Stimulated activated CD8-positive, alpha-beta memory T cell treated with anti-CD3 and anti-CD28 coated beads, Interleukin-15, amount 100 ng/mL, for 24 hours (primary cell): ENCODE results near the gene CD2AP.
"Not testable (repeated sequence)": the region's sequence is repeated elsewhere in the genome, so short reads cannot be mapped to it uniquely, and the experiment has no call there.

Source experiments
- DNase-seq: peaks from one replicate; pipeline ENCODE4 v3.0.0-alpha.2; 2020; ENCODE audit warnings: low read depth

The CD2AP gene, protein sequence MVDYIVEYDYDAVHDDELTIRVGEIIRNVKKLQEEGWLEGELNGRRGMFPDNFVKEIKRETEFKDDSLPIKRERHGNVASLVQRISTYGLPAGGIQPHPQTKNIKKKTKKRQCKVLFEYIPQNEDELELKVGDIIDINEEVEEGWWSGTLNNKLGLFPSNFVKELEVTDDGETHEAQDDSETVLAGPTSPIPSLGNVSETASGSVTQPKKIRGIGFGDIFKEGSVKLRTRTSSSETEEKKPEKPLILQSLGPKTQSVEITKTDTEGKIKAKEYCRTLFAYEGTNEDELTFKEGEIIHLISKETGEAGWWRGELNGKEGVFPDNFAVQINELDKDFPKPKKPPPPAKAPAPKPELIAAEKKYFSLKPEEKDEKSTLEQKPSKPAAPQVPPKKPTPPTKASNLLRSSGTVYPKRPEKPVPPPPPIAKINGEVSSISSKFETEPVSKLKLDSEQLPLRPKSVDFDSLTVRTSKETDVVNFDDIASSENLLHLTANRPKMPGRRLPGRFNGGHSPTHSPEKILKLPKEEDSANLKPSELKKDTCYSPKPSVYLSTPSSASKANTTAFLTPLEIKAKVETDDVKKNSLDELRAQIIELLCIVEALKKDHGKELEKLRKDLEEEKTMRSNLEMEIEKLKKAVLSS

DNA sequence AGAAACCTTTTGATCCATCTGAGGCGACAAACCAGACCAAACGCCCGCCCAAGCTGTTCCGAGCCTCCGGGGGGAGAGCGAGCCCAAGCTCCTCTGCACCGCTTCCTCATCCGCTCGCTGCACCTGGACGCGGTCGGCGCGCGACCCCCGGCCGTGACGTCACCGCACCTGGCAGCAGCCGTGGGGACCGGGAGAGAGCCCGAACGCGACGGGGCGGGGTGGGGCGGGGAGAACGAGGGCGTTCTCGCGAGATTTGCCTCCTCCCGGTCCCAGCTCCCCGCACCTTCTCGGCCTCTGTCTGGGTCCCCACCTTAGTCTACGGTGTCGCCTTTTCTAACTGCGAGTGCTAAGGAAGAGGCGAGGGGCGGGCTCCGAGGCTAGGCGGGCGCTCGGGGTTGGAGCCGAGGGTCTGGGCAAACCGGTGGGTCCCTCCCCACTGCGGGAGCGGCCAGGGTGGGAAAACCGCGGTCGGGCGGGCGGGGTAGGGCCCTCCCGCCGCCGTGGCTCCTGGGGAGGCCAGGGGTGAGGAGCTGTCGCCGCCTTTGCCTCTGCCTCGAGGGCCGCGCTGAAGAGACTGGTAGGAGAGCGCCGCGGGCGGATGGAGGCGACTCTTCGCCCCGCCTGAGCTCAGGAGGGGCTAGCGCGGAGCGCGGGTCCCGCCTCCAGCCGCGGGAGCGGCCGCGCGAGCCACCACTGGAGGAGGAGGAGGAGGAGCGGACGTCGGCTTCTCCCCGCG lies at the start of gene CD2AP:
Gene CD2AP (plus strand): TSS at position 293 of the 736 bp plus-strand sequence. CDS start 456 bp downstream, outside the sequence.
- peak; percentile 79 for DNase-seq

DNA sequence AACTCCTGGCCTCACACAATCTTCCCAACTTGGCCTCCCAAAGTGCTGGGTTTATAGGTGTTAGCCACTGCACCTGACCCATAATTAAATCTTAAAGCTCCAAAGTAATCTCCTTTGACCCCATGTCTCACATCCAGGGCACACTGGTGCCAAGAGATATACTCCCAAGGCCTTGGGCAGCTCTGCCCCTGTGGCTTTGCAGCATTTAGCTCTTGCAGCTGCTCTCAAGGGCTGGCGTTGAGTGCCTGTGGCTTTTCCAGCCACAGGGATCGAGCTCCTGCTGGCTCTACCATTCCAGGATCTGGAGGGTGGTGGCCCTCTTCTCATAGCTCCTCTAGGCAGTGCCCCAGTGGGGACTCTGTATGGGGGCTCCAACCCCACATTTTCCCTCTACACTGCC lies 49.3 kb upstream of the CD2AP start:
- DNase-seq, result no peak

DNA sequence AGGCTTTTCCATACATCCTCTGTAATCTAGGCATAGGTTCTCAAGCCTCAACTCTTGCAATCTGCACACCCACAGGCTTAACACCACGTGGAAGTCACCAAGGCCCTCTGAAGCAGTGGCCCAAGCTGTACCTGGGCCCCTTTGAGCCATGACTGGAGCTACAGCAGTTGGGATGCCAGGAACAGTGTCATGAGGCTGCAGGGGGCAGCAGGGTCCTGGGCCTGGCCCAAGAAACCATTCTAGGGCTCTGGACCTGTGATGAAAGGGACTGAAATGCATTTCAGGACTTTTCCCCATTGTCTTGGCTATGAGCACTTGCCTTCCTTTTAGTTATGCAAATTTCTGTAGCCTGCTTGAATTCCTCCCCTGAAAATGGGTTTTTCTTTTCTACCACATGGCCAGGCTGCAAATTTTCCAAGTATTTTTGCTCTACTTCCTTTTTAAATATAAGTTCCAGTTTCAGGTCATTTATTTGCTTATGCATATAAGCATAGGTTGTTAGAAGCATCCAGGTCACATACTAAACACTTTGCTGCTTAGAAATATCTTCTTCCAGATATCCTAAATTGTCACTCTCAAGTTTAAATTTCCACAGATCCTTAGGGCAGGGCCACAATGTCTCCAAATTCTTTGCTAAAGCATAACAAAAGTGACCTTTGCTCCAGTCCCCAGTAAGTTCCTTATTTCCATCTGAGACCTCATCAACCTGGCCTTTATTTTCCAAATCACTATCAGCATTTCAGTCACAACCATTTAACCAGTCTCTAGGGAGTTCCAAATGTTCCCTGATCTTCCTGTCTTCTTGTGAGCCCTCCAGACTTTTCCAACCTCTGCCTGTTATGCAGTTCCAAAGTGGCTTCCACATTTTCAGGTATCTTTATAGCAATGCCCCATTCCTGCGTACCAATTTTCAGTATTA lies 48.6 kb upstream of the CD2AP start:
- no peak for DNase-seq

DNA sequence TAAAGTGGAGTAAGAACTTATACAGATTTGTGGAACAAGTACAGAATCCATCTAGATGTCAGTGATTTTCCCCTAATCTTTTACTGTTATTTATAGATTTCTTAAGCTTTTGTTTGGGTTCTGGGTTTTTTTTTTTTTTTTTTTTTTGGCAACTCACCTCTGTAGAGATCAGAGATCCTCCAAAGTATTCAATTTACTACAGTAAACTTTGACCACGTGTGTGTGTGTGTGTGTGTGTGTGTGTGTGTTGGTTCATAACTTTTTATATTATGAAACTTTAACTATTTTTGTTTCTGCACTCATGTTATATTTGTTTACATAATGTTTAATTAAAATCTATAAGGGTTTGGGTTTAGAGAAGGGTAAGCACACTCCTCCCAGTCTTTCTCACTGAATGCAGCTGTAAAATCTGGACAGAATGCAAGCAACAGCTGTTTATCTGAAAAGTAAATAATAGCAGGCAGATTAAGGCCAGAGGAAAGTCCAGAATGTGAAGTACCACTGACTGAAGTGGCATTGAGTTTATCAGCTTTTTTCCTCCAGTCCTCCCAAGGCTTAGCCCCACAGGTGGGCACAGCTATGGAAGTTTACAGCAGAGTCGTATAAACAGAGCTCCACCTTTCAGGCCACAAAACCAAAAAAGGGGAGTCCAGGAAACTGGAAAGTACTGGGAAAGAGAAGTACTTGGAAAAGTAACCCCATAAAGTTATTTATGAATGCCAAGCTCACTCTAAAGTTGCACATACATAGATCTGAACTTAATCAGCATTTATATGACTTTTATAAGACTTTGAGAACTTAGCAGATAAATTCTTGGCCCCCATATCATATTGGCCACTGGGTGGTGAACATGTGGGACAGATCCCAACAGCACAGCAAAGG lies 43.0 kb upstream of the CD2AP start:
- no peak for DNase-seq

DNA sequence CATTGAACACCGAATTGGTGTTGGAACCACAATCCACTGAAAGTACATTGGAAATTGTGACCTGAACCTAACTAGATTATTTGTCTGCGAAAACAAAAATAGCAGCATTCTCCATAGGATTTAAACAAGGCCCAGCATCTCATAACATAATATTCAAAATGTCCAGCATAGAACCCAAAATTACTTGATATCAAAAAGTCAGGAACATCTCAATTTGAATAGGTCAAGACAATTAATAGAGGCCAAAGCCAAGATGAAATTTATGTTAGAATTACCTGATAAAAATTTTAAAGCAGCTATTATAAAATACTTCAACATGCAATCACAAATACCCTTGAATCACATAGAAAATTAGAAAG lies 42.4 kb upstream of the CD2AP start:
- no peak for DNase-seq

DNA sequence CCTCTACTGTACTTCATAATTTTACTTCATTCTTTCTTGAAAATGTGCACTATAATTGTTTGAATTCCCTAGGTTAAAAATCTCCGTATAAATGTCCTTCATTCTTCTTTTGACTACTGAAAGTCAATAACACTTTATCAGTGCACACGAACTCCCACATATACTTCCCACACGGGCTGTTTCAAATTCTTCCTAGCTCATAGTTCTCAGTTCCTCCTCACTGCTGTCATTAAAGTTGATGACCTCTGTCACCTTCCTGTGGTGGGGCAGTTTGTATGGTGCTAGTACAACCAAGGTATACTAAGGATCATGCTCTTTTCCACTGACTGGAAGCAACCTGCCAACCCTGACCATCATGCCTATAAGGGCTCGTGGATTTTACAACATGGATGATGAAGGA lies 40.0 kb upstream of the CD2AP start:
- no peak for DNase-seq

DNA sequence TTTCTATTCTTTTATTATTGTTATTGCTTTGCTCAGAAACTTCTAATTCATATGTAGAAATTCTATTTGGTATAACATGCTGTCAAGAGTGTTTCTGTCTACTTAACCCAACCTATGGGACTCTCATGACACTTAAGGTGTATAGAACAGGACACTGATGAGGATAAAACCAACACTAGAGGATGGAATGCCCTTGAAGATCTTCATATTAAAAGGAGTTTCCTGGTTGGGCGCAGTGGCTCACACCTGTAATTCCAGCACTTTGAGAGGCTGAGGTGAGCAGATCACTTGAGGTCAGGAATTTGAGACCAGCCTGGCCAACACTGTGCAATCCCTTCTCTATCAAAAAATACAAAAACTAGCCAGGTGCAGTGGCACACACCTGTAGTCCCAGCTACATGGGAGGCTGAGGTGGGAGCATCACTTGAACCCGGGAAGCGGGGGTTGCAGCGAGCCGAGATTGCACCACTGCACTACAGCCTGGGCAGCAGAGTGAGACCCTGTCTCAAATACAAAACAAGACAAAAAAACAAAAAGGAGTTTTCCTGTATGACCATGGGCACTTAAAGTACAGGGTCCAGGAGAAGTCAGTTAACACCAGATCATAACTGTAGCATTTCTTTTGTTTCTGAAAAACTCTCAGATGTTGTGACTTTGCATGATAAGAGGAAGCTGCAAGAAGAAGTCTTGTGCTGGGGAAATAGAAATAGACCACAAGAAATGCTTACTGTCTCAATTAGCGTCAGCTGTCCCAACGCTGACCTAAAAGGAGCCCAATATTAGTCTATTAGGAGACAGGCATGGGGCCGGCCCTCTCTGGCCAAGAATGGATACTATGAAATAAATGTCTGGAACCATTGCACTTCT lies 38.9 kb upstream of the CD2AP start:
- no peak for DNase-seq

DNA sequence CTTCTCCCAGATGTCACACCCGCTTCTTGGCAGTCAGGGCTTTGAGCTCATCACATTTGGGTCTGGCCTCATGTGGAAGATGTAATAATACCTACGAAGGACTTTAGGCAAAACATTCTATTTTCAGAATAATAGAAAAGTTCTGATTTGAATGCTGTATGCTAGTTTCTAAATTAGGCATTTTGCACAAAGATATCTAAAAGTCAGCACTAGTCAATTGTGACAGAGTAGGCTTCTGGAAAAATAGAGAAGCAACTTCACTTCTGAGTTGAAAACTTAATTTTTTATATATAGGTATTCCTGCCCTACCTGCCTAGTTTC lies 38.3 kb upstream of the CD2AP start:
- DNase-seq, result no peak

DNA sequence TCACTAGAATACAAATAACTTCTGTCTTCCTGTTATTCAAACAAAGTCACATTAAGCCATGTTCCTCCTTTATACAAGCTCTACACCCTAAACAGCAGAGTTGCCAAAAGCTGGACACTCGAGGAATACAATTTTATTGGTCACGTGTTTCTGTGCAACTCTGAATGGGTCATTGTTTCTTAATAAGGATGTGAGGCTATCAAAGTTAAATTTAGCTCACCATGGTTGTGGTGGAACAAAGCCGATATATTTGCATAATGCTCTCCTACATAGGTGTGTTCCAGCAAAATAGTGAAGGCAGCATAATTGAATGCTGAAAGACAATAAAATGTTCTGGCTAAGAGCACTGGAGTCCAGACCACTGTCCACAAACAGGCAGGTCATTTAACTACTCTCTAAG lies 36.9 kb upstream of the CD2AP start:
- no peak for DNase-seq

DNA sequence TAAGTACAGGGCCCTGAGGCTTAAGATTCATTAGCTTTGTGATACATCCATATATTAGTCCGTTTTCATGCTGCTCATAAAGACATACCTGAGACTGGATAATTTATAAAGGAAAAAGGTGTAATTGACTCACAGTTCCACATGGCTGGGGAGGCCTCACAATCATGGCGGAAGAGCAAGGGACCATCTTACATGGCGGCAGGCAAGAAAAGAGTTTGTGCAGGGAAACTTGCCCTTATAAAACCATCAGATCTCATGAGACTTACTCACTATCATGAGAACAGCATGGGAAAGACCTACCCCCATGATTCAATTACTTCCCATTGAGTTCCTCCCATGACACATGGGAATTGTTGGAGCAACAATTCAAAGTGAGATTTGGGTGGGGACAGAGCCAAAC lies 32.6 kb upstream of the CD2AP start:
- not testable (repeated sequence) for DNase-seq

DNA sequence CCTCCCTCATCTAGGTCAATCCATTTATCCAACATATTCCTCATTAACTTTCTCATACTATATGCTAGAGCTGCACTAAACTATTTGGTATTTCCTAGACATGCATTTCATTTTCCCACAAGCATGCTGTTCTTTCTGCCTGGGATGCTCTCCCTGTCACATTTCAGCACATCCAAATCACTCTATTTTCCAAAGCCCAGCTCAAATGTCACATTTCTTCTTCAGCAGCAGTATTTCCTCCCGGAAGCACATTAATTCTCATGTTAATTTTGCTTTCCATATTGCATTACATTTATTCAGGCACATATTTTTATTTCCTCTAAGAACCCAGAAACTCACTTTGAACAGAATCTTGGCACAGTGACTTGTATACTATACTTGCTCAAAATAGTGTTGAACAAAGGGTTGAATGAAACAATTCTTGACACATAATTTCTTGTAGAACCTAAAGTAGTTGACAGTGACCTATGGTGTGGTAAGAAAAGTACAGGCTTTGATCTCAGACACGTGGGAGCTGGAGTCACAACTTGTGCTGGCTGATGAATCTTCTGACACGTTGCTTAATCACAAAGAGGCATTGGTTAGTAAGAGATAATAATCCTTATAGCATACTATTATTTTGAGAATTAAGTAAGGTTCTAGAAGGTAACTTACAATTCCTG lies 30.8 kb upstream of the CD2AP start:
- no peak for DNase-seq

DNA sequence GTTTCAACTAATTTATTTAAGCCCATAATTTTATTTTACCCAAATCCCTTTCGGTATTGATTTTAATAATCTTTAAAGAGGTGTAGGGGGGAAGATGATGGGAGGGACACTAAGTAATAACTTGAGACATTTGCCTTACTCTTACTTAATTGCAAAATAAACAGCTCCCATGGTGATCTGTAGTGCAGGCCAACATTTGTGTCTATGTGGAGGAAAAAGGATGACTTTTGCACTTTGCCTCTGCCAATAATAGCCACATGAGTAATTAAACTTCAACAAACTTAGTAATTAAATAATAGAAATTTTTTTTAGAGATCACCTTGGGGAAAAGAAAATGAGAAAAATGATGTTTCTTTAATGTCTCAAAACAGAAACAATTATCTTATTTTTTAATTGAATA lies 29.9 kb upstream of the CD2AP start:
- no peak for DNase-seq

DNA sequence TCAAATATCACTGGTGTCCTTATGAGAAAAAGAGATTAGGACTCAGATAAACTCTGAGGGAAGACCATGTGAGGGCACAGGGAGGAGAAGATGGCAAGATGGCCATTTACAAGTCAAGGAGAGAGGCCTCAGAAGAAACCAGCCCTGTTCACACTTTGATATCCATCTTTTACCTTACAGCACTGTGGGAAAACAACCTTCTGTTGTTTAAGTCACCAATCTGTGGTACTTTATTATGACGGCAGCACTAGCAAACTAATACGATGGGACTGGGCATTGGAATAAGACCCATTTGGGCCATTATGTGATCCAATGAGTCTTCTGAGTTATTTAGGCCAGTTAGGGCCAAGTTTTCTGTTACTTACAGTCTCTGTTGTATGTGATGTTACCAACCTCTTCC lies 26.4 kb upstream of the CD2AP start:
- no peak for DNase-seq

DNA sequence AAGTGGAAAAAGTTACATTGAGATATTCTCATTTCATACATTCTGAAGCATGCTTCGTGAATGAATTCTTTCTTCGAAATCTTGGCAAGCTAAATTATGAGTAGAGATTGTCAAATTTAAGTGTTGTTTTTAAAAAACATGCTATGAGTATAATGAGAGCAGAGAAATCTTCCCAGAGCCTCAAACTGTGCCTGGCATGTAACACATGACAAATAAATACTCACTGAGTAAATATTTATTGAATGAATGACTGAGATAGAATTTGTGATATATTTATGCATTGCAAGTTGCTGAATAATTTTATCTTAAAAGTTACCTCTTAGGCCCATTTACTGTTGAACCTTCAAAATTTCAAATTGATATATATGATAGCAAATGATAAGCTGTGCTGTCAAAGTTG lies 24.7 kb upstream of the CD2AP start:
- no peak for DNase-seq

DNA sequence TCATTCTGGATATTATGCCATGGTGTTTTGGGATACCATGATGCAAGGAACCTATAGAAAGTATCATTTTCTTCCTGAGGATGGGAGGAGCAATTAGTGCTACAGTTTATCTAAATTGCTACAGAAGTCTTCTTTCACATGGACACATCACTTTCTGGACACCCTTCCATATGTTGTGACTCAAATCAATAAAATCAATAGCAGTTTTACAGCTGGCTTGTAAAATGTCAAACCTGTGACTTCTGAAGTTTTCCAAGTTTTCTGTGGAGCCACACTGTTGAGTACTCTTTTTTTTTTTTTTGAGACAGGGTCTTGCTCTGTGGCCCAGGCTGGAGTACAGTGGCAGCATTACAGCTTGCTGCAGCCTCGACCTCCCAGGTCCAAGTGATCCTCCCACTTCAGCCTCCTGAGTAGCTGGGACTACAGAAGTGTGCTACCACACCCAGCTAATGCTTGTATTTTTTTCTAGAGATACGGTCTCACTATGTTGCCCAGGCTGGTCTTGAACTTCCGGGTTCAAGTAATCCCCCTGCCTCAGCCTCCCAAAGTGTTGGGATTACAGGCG lies 24.1 kb upstream of the CD2AP start:
- no peak for DNase-seq

DNA sequence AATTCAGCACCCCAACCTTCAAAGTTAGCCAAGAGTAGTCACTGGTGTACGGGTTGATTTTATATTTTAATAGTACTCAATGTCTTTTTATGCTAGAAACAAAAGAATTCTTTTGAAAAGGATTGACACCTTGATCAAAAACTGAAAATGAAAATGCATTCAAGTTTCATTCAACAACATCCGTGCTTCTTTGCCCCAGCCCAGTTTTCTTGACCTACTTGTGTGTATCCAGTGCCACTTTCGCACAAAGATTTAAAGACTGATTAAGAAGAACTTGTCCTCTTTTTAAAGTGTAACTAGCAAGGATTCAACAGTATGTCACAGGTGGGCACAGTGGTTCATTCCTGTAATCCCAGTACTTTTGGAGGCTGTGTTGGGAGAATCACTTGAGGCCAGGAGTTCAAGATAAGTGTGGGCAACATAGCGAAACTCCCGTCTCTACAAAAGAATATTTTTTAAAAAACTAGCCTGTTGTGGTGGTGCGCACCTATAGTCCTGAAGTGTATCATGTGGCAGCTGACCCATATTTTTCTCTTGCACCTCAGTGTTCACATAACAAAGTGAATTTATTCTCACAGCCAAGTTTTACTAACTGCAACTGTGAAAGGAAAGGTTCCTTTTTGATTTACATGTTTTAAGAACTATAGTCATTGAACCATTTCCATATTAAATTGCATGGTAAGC lies 22.7 kb upstream of the CD2AP start:
- no peak for DNase-seq

DNA sequence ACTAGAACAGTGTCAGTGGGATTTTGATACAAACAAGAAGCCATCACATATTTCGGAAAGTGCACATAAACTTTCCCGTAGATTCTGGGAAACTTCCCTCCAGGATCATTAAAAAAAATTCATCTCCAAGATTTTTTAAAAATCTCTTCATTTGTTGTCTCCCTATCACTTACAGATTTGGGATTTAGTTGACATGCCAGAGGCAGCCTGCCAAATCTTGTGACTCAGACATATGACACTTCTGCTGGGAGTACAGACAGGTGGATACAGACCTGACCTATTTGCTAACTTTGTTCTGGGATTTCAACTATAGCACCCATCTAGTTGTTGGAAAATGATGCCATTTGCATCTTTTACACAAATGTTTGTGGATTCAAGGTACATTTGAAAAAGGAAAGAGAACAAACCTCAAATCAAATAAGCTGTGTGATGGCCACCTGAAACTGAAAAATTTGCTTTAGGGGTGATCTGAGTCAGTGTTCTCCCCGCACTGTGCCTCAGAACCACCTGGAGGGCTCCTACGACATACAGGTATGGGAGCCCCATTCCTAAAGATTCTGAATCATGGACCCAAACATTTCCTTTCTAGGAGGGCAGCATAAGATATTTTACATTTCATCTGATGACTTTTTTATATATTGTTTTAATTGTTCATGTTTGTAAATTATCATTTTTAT lies 21.9 kb upstream of the CD2AP start:
- no peak for DNase-seq

DNA sequence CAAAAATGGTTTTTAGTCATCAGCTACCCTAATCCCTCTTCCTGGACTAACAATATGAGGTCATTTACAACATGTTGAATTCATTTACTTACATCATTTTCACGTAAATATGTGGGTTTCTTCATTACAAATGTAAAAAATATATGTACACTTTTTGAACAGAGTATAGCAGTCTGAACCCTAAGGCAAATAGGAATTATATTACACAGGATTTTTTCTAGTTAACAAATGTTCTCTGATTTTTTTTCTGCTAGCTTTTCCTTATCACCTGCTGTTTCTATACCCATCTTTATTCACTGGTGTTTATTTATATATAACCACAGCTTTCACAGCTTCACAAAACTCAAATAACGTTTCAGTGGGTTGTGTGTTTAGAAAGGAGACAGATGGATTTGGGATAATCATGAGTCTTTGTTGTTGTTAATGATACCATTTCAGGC lies 21.0 kb upstream of the CD2AP start:
- no peak for DNase-seq
